OCI-LY7 (cell line): ENCODE measurements around the gene CIT.

ENCODE experiments used
- CTCF ChIP-seq: fragments of 200-600 bp; sonication (generic); conservative IDR thresholded peaks from 2 replicates; pipeline ENCODE4 v1.5.1; 2014; ENCODE audit warnings: mild to moderate bottlenecking, antibody characterized with exemption, low read length, moderate library complexity, mixed read lengths
- EZH2phosphoT487 ChIP-seq: fragments of 200-600 bp; sonication (generic); IDR thresholded peaks from 2 replicates; pipeline ENCODE4 v1.6.1; 2018; ENCODE audit warnings: low read depth, borderline replicate concordance, mild to moderate bottlenecking, mixed run types, antibody characterized with exemption, low read length, moderate library complexity, mixed read lengths

GRCh38 chr12:119877639-119877948 is 474 bp upstream of the CIT start:
- TF ChIP-seq CTCF: no peak
- no peak for TF ChIP-seq EZH2phosphoT487
